ENCODE measurements around the gene ASTN2.

ASTN2 gene

DNA sequence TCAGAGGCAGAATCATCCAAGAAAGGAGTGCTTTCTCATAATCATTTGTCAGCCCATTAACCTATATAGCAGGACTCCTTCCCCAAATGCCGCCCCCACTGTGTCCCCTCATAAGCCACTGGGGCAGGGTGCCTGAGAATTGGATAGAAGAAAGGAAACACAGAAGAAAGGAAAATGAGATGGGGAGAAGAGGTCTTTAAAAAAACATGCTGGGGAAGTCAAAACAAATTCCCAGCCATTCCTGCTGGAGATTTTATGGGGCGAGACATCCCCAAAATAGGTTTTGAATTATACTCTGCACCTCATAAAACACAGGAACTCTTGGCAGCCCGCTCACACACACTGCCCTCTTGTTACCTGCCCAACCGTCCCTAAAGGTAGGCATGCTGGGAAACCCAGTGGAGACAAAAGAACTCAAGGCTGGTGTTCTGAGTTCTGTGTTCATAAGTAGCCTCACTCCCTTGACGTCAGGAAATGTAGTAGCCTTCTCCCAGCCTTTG, 19.7 kb downstream of the ASTN2 start:
- no peak for TF ChIP-seq SIN3A (IDR thresholded peaks at IDR 0.05; ENCODE audit: borderline replicate concordance, insufficient read depth, low read length)
- TF ChIP-seq POLR2AphosphoS5 (IDR thresholded peaks at IDR 0.05; ENCODE audit: low read depth, low read length) = no peak
- TF ChIP-seq FOXP2 (optimal IDR thresholded peaks at IDR 0.05; ENCODE audit: borderline replicate concordance, extremely low read depth, extremely low read length, insufficient read depth) = no peak
- TF ChIP-seq TAF1 (IDR thresholded peaks at IDR 0.05; ENCODE audit: borderline replicate concordance, insufficient read depth, low read length) = no peak
- TF ChIP-seq, protein P1, sequence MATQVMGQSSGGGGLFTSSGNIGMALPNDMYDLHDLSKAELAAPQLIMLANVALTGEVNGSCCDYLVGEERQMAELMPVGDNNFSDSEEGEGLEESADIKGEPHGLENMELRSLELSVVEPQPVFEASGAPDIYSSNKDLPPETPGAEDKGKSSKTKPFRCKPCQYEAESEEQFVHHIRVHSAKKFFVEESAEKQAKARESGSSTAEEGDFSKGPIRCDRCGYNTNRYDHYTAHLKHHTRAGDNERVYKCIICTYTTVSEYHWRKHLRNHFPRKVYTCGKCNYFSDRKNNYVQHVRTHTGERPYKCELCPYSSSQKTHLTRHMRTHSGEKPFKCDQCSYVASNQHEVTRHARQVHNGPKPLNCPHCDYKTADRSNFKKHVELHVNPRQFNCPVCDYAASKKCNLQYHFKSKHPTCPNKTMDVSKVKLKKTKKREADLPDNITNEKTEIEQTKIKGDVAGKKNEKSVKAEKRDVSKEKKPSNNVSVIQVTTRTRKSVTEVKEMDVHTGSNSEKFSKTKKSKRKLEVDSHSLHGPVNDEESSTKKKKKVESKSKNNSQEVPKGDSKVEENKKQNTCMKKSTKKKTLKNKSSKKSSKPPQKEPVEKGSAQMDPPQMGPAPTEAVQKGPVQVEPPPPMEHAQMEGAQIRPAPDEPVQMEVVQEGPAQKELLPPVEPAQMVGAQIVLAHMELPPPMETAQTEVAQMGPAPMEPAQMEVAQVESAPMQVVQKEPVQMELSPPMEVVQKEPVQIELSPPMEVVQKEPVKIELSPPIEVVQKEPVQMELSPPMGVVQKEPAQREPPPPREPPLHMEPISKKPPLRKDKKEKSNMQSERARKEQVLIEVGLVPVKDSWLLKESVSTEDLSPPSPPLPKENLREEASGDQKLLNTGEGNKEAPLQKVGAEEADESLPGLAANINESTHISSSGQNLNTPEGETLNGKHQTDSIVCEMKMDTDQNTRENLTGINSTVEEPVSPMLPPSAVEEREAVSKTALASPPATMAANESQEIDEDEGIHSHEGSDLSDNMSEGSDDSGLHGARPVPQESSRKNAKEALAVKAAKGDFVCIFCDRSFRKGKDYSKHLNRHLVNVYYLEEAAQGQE (IDR thresholded peaks at IDR 0.05; ENCODE audit: insufficient read depth in 1 of 2, low read depth in 2 of 2, low read length in 2 of 2) = no peak

DNA sequence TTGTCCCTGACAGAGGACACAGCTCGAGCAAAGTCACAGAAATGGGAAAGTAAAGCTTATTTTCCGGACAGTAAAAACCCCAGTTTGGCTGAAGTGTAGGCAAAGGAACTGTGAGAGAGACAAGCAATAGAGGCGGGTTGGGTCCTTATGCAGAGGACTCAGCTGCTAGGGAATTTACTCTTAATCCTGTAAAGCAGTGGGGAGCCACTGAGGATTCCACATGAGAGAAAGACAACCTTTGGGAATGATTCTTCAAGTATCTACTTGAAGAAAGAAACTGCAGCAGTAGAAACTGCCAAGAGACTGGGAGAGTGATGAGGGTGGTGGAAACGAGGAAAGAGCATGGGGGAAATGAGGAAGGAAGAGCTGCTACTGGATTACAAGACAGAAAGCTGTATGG, 20.2 kb downstream of the ASTN2 start:
- TF ChIP-seq, protein P1 (IDR thresholded peaks at IDR 0.05; ENCODE audit: insufficient read depth in 1 of 2, low read depth in 2 of 2, low read length in 2 of 2) = no peak
- no peak for TF ChIP-seq SIN3A (IDR thresholded peaks at IDR 0.05; ENCODE audit: borderline replicate concordance, insufficient read depth, low read length)
- no peak for TF ChIP-seq POLR2AphosphoS5 (IDR thresholded peaks at IDR 0.05; ENCODE audit: low read depth, low read length)
- no peak for TF ChIP-seq TAF1 (IDR thresholded peaks at IDR 0.05; ENCODE audit: borderline replicate concordance, insufficient read depth, low read length)
- TF ChIP-seq FOXP2 (optimal IDR thresholded peaks at IDR 0.05; ENCODE audit: borderline replicate concordance, extremely low read depth, extremely low read length, insufficient read depth) = no peak

DNA sequence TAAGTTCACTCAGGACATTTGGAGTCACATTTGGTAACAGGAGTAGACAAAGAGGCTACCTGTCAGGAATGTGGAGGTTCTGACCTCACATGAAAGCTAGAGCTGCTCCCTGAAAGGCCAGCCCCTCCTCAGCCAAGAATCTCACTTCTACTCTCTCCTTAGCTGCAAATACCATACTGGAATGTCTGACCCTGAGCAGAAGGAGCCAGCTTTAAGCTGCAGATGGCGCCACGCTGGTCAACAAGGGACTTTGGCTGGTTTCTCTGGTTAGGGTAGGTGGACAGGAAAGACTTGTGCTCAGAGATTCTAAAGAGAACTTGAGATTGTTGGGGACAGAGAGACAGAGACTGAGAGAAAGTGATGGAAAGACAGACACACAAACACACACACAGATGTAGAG, 21.9 kb downstream of the ASTN2 start:
- TF ChIP-seq TAF1 (IDR thresholded peaks at IDR 0.05; ENCODE audit: borderline replicate concordance, insufficient read depth, low read length) (no peak), FOXP2 (optimal IDR thresholded peaks at IDR 0.05; ENCODE audit: borderline replicate concordance, extremely low read depth, extremely low read length, insufficient read depth) (no peak), POLR2AphosphoS5 (IDR thresholded peaks at IDR 0.05; ENCODE audit: low read depth, low read length) (no peak), SIN3A (IDR thresholded peaks at IDR 0.05; ENCODE audit: borderline replicate concordance, insufficient read depth, low read length) (no peak)
- TF ChIP-seq, protein P1 (IDR thresholded peaks at IDR 0.05; ENCODE audit: insufficient read depth in 1 of 2, low read depth in 2 of 2, low read length in 2 of 2) = no peak

DNA sequence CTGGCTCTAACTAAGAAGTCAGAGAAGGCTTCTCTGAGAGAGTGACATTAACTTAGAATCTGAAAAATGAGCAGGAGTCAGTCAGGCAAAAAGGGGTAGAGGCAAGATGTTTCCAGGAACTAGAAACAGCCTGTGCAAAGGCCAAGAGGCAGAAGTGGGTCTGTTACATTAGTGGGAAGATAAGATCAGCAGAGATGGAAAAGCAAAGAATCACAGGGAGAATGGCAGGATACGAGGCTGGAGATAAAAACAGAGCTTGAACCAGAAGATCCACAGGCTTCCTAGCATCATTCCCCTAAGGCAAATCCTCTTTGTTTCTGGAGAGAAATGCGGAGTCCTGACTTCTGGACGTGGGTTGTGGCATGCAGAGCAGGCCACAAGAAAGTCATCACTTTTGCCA, 27.4 kb downstream of the ASTN2 start:
- TF ChIP-seq TAF1 (IDR thresholded peaks at IDR 0.05; ENCODE audit: borderline replicate concordance, insufficient read depth, low read length) = no peak
- TF ChIP-seq SIN3A (IDR thresholded peaks at IDR 0.05; ENCODE audit: borderline replicate concordance, insufficient read depth, low read length) = no peak
- no peak for TF ChIP-seq POLR2AphosphoS5 (IDR thresholded peaks at IDR 0.05; ENCODE audit: low read depth, low read length)
- no peak for TF ChIP-seq FOXP2 (optimal IDR thresholded peaks at IDR 0.05; ENCODE audit: borderline replicate concordance, extremely low read depth, extremely low read length, insufficient read depth)
- TF ChIP-seq, protein P1 (IDR thresholded peaks at IDR 0.05; ENCODE audit: insufficient read depth in 1 of 2, low read depth in 2 of 2, low read length in 2 of 2) = no peak

DNA sequence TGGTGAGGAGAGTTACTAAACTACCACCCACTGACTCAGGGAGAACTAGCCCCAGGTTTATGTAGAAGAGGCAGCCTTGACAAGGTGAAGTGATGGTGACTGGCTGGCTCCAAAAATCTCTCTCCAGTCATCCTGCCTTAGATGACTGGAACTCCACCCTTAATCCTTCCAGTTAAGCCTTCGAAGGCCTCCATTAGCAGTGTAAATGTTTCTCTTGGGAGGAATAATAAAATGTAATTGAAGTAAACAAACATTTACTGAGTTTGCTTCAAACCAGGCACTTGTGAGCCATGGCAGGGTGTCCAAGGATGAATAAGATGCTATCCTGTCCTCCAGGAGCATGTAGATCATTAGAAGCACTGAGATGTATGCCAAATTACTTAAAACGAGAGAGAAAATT, 35.5 kb downstream of the ASTN2 start:
- TF ChIP-seq POLR2AphosphoS5 (IDR thresholded peaks at IDR 0.05; ENCODE audit: low read depth, low read length) (no peak), TAF1 (IDR thresholded peaks at IDR 0.05; ENCODE audit: borderline replicate concordance, insufficient read depth, low read length) (no peak), FOXP2 (optimal IDR thresholded peaks at IDR 0.05; ENCODE audit: borderline replicate concordance, extremely low read depth, extremely low read length, insufficient read depth) (no peak), SIN3A (IDR thresholded peaks at IDR 0.05; ENCODE audit: borderline replicate concordance, insufficient read depth, low read length) (no peak)
- TF ChIP-seq, protein P1 (IDR thresholded peaks at IDR 0.05; ENCODE audit: insufficient read depth in 1 of 2, low read depth in 2 of 2, low read length in 2 of 2) = no peak

Data from PFSK-1 (cell line).